Amygdala (tissue), 56 donors: ENCODE measurements around the gene ATP5PF.
A peak's percentile ranks its signal among the peaks of the same experiment; 100 is the strongest.
"Not testable (repeated sequence)": the region's sequence is repeated elsewhere in the genome, so short reads cannot be mapped to it uniquely, and the experiment has no call there.

Experiments used
- DNase-seq, 56 donors: peaks; one replicate each; lab custom pipeline; 2025; lab: John Stamatoyannopoulos, UW

ATP5PF gene

DNA sequence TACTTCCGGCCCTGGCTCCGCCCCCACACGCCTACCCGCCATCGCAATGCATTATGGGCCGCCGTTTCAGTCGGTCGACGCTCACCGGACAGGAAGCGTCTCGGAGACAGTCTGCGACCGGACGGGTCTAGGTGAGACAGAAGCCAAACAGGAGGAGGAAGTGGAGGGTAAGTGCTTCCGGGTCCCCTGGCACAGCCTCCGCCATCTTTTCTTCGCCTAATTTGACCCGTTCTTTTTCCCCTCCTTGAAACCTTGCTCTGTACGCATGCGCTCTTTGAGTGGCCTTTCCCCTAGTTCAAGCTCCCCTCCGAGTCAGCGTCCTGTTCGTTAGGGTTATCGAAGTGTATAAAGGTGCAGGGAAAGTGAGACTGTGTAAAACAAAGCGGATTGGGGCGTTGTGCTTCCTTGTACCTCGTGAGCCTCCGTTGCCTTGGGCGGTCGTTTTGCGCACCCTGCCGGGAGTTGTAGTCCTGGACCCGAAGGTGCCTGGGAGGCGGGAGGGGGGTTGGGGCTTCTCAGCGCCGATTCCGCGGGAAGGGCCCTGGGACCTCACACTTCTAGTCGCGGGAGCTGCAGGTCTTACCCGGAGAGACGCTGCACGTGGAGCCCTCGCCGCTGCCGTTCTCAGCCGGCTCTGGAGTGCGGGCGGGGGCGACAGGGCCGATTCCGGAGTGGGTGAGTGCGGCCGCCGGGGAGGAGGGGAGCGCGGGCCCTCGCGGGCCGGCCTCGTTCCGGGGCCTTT, at the start of gene ATP5PF, which contains the start of gene GABPA:
TSS of gene ATP5PF (minus strand) at position 1 of the 742 bp plus-strand sequence. CDS start 5,110 bp downstream, outside the sequence.
TSS of gene GABPA (plus strand) at position 69 of the 742 bp plus-strand sequence. CDS start 6,627 bp downstream, outside the sequence.
- peak; percentile 83 to 99 (median 95) for DNase-seq

GRCh38 chr21:25778126-25778875, 43.6 kb upstream of the ATP5PF start:
- DNase-seq = not testable (repeated sequence)

GRCh38 chr21:25776440-25776839, 41.7 kb upstream of the ATP5PF start:
- no peak for DNase-seq

- no peak for DNase-seq
Measured at GRCh38 chr21:25772686-25773085, 38.0 kb upstream of the ATP5PF start.

DNA sequence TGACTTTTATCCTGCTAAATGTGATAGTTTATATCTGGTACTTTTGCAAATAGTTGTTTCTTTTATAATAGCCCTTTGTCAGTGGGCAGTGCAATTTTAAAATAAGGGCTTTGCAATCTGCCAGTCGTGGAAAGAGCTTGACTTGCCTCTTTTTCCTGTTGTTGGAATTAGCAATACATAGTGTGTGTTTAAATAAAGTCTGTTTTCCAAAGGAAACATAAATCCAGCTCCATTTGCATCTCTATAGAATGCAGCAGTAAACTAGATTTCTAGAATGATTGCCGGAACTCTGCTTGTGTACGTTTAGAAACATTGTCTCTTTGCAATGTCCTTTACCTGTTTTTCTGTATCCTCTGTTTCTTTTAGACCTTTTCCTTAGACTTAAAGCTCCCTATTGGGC, 33.2 kb upstream of the ATP5PF start:
- DNase-seq = no peak

GRCh38 chr21:25764065-25764464, 29.4 kb upstream of the ATP5PF start:
- DNase-seq = no peak

GRCh38 chr21:25760677-25761076, 26.0 kb upstream of the ATP5PF start:
- no peak for DNase-seq

- DNase-seq = no peak
Measured at GRCh38 chr21:25760061-25760460, 25.4 kb upstream of the ATP5PF start.

DNA sequence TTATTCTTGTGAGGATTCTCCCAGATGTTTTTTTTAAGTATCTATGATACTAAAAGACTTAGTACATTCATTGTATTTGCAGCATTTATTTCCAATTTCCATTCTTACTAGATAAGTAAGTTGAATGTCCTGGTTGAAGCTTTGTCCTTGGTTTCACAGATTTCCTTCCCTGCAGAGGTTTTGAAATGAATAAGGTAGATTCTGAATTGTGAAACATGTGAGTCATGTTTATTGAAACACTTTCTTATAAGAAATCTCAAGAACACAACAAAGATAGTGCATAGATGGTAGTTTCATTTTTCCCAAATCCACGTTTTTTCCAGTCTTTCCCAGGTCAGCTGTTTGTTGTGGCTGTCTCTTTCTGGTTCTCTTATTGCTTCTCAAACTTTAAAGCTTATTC, 24.9 kb upstream of the ATP5PF start:
- DNase-seq = no peak

GRCh38 chr21:25757531-25757930, 22.8 kb upstream of the ATP5PF start:
- DNase-seq = no peak

DNA sequence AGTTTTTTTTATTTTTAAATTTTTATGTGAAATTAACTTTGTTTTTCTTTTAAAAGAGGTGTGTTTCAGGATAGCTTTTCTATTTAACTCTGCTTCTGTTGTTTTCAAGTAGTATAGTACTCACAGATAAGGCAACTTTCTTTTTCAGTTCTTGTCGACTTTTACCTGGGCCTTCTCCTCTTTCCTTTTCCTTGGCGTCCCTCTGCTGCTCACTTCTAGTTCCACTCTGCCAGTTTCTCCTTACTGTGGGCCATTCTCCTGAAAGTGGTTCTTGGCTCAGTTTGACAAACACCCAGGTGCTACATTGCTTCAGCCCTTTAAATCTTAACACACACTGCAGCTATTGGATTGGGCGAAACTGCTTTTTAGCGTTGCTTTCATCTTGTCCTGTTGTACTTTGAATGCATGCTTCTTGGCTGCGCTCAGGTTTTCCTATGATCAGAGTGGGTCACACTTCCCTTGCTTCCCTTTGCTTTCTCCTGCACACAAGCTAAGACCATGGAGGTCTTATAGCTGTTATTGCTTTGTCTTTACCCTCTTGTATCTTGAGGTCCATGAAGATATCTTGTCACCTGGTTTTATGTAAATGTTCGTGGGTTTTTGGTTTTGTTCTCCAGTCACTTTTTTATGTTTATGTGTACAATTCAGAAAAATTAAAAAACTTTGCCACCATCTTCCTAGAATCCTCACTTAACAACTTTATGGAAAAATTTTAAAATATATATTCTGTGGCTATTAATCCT, 21.7 kb upstream of the ATP5PF start:
- DNase-seq = no peak

DNA sequence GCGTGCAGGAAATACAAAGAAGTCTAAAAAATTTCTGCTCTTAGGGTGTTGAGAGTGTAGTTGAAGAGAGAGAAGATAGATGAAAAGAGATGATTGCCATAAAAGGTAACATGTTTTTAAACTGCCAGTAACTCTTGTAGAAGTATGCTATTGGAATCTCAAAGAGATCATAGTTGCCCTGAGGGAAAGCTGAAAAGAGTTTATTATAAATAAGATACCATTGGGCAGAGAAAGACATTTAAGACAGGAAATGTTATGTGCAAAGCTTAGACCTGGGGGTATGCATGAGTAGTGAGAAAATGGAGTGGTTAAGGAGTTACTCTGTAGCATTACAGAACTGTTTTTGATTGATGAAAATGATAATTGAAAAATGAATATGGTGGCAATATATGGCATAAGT, 17.7 kb upstream of the ATP5PF start:
- DNase-seq = no peak

DNA sequence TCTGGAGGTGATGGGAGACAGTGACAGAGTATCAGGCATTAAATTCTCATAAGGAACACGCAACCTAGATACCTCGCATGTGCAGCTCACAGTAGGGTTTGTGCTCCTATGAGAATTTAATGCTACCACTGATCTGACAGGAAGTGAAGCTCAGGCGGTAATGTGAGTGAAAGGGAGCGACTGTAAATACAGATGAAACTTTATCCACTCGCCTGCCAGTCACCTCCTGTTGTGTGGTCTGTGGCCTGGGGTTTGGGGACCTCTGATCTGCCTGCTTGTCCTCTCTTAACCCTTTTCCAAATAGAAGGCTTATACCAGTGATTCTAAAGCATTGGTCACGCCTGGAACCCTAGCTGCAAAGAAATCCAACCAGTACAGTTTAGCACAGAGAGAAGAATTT, 15.4 kb upstream of the ATP5PF start:
- no peak for DNase-seq

DNA sequence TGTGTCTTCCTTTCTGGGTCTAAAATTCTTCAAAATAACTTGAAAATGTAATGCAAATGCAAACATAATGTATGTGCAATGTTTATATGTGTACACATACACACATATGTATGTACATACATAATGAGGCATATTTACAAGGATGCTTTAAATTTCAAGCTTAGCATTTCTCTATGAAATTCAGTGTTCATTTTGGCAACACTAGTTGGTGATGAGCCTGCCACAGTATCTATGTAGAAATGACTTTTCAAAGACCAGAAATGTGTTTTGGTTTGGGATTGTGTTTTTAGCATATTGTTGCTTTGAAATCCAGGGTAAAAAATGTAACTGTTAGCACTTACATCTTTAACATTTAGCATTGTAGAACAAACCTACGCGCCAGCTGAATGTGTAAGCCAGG, 10.2 kb upstream of the ATP5PF start:
- DNase-seq = no peak

DNA sequence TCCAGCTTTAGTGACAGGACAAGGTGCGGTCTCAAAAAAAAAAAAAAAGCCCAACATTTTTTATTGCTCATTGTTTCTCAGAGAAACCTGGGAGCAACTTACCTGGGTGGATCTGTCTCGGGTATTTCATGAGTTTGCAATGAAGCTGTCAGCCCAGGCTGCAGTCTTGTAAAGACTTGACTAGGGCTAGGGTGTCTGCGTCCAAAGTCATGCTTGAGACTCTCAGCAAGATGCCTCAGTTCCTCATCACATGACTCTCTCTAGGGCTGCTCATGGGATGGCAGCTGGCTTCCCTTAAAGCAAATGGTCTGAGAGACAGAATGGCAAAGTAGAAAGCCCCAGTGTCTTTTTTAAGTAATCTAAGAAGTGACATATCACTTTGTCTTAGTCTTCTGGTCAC, 8.2 kb upstream of the ATP5PF start:
- no peak for DNase-seq

DNA sequence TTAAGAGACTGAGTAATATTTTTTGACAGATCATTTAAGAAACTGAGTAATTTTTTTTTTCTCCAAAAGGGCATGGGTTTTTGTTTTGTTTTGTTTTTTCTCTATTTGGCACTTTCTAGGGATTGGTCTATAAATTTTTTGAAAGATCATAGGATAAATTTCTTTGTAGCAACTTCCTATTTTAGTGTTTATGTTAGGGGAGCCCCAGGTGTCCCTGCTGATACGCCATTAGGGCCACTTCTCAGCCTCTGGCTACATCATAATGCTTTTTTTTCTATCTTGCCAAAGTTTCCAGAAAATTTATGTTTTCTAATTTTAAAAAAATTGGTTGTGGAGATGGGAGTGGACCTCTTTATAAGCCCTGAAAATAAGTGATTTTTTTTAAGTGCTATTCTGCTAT, 2.7 kb upstream of the ATP5PF start:
- no peak for DNase-seq

DNA sequence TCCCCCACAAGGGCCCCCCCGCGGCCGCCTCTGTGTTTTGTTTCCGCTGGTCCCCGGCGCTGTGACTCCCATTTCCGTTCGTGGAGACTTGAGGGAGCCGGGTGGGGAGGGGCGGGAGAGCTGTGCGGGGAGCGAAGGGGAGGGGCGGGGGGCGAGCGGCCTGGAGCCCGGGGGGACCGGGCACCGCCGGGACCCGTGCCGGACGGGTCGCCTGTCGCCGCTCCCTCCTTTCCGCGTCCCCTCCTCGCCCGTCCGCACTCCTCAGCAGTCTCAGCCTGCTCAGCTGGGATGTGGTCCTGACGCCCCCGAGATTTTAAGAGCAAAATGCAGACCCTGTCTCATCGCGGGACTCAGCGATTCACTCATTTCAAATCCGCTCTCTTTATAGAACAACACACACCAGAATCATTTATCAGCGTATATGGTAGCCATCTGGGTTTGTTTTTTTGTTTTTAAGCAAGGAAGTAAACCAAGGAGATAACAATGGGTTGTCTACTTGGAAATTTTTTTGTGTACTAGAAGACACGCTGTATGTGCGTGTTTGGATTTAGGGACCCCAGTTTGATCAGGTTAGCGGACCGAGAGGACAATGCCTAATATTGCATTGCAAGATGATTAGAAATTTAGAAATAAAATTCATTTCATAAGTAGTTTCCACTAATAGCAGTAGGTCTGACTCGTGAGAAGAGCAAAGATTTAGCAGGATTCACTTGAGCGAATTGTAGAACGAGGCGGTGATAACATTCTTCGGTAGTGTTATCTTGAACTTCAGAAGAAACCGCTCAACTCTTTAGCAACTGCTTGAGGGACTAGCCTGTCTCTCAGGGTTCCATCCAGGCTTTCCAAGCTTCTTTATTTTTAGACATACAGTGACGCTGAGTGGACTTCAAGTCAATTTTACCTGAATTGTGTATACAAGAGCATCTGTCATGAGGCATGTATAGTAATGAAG, 1.2 kb upstream of the ATP5PF start:
- peak in 30 of 56 donors; percentile 59 to 92 (median 84) for DNase-seq

GRCh38 chr21:25734654-25734903, 125 bp downstream of the ATP5PF start:
- no peak for DNase-seq

DNA sequence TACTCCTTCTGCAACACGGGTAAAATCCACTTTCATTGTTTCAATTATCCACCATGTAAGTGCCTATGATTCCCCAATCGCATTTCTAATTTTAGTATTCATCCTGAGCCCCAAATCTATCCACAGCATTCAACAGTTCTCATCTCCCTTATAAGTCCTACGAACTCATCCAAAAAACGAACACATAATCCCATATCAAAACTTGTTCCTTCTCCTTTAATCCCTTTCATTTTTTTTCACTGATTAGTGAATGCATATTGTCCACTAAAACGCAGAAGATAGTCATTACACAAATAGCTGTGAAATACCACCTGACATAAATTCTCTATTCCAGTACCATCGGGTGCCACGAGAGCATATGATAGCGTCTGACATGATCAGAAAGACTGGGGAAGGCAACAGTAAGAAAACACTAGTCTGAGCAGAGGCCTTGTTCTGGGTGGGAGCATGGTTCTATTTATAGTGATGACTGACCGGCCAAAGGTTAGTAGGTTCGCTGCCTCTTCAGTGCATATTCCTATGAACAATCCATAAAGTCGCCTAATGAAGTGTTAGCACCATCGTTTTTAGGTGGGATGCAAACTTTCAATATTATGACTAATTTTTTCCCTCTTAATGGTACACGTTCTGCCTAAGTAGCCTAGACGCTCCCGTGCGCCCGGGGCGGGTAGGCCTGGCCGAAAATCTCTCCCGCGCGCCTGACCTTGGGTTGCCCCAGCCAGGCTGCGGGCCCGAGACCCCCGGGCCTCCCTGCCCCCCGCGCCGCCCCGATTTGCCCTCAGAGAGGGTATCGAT, 648 bp downstream of the ATP5PF start:
- peak in 2 of 56 donors; percentile 30 to 48 for DNase-seq
